GM18907 (cell line): ENCODE data around the gene CAVIN1.
"Not testable (repeated sequence)": the region's sequence is repeated elsewhere in the genome, so short reads cannot be mapped to it uniquely, and the experiment has no call there.

Experiments
- ATAC-seq: cut with Tn5 transposase; IDR thresholded peaks from one replicate; pipeline ENCODE4 v1.9.1; 2021; ENCODE audit warnings: mild to moderate bottlenecking, moderate library complexity; ENCODE audit not compliant: unreplicated experiment

CAVIN1 gene

DNA sequence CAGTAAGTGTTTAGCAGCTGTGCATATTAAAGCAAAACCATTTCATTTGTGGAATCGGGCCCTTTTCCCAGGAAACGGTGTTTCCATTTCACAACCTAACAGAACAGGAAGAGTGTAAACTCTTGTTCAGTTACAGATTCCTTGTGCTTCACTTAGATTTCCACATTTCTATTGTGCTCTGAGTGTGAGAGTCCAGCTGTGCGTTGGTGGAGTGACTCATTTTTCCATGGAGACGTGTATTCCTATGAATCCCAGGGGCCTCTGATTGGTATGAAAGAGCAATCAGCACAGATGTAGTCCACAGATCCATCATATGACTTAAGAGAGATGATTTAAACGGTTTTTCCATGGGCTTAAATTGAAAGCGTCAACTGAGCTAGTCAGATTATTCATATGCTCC, 13.3 kb upstream of the CAVIN1 start:
- no peak for ATAC-seq

DNA sequence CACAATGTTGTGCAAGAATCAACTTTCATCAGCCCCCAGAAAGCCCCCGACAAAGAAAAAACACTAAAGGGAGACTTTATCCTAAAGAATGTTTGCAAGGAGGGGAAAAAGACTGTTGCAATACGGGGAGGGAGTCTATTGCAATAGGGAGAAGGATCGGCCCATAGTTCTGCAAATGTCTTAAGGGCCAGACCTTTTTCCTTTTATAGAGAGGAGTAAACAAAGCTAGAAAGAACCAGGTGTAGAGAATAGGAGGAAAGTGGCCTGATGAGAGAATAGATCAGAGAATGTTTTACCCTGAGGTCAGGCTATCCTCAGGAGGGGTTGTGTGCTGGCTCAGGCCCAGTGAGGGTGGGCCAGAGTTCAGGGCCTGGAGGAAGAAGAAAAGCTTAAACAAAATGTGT, 8.7 kb upstream of the CAVIN1 start:
- ATAC-seq, result no peak

DNA sequence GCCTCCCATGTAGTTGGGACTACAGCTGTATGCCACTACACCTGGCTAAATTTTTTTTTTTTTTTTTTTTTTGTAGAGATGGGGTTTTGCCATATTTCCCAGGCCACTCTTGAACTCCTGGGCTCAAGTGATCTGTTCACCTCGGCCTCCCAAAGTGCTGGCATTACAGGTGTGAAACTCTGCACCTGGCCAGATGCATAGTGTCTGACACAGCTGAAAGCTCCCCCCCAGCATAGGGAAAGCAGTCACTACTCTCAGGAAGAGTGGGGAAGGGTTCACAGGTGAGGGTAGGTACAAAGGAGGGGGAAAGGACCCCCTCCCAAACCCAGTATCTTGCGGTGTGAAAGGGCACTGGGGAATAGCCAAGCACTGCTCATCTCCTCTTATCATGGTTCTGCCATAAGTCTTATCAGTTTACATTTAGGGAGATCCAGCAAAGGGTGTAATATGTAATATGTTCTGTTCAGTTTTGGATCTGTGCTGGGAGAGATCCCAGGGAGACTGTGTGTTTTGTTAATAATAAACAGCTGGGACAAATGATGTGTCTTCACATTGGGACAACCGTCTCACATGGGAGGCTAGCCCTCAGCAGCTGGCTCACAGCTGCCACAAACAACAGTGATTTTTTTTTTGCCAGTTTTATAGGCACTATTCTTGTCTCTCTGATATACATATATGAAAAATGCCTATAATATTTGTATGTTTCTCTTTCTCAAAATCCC, 6.8 kb upstream of the CAVIN1 start:
- ATAC-seq, result no peak

DNA sequence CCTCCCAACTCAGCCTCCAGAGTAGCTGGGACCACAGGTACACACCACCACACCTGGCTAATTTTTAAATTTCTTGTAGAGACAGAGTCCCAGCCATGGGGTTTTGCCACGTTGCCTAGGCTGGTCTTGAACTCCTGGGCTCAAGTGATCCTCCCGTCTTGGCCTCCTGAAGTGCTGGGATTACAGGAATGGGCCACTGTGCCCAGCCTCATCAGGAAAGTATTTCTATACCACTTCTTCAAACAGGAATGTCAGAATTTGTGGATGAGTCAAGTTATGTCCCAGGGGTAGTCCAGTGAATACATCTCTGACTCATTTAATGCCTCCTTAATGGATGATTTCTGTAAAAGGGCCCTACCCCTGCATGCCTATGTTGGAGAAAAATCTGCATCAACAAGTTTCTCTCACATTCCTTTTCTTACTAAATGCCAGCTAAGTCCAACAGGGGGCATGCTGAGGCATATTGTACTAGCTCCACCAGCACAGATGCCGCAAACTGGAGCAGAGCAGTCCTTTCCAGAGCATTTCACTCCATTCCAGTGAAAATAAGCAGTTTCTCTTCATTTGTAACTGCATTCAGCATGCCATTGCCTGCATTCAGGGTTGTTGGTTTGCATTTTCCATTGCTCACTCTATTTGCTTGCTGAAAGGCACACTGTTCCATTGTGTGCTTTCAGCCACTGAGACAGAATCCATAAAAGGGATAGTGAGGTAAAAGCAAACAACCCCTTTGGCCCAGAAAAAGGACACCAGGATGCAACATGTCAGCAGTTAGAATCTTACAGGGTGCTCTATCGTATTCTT, 5.3 kb upstream of the CAVIN1 start:
- ATAC-seq, result no peak

DNA sequence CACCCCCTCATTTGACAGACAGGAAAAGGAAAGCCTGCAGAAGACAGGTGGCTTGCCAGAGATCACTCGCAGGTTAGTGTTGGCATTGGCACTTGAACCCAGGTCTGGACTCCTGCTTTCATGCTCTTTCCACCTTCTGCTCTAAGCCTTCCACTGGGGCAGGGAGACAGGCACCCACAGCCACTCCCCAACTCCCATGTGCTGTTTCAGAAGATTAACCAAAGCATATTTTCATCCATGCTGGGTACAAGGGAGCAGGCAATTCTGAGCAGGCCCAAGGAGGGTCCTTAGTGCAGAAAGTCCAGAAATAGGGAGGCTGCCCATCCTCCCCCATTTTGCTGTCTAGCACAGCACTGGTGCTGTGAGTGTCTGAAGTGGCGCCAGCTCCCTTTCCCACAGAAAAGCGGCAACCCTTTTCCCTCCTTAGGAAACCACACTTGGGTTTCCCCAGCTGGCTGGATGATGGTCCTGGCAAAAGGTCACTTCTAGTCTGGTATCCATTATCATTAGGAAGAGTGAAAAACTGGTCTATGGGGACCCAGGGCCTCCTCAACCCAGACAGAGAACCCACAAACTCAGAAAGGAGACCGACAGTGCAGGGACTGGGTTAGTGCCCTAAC, 2.0 kb upstream of the CAVIN1 start:
- no peak for ATAC-seq

DNA sequence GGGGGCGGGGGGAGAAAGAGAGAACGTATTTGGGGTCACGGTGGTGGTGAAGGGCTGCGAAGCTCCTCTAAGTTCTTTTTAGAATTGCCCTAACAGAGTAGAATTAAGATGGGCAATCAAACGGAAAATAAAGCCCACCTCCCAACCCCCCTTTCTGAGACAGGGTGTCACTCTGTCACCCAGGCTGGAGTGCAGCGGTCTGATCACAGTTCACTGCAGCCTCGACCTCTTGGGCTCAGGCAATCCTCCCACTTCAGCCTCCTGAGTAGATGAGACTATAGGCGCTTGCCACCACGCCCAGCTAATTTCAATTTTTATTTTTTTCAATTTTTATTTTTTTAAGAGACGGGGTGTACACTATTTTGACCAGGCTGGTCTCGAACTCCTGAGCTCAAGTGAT, 710 bp upstream of the CAVIN1 start:
- ATAC-seq, result no peak

DNA sequence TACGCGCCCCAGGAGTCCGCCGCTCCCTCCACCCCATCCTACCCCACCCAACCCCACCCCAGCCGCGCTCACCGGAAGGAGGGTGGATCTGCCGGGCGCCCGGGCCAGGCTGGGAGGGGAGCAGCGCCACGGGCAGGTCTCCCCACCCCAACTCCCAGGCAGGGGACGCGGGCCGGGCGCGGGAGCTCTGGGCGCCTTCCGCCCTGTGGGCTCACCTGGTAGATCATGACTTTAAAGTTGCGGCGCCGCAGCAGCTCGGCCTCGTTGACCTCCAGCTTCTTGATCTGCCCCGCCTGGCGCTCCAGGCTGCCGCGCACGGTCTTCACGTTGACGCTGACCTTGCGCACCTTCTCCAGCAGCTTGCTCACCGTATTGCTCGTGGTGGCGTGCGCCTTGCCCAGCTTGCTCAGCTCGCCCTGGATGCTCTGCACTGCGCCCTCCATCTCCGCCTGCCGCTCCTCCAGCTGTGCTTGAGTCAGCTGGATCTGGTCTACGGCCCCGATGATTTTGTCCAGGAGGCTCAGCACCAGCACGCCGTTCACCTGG, 571 bp downstream of the CAVIN1 start:
- ATAC-seq, result no peak

DNA sequence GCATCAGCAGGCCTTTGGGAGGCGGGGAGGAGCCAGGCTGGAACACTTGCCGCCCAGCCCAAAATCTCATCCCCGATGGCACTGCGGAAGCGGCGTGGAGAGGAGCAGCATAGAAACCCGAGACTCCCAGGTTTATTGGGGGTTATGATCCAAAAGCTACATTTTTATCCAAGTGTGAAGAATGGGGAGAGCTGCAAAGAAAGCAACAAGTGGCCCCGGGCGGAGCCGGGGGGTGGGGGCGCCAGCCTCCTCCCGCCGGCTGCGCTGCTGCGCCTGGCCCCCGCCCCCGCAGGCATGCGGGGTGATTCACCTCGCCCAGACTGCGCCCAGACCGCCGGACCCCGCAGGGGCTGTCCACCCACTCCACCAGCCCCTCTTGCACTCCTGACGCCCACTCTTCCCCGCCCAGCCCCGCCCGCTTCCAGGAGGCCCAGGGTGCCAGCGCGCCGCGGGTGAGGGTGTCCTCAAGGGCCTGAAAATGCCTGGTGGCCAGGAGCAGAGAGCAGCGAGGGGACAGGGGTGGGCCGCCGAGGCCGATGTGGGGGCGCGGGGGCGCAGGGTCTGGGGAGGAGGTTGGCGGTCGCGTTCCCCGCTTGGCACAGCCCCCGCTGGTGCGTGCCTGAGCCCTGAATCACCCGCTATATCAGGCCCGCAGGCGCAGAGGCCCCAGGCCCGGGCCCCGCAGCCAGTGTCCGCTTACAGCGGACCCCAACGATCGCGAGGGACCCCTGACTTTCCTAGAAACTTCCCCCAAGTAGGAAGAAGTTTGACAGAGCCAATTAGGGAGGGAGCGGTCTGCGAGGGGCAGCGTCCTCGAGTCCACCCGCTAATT, 1.3 kb downstream of the CAVIN1 start:
- no peak for ATAC-seq

DNA sequence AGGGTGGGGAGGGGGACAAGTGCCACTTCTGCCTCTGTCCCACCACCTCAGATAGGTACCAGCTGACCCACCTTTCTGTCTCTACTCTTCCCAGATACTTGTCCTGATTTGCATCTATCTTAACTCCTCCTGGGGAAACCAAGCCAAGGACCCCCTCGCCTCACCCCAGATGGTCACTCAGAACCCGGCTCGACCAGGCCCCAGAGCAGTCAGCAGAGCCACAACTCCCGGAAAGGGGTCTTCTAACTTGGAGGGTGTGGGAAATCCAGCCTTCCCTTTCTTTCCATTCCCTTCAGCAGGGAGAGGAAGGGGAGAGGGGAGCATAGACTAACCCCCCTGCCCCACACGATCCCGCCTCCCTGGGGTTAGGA, 1.9 kb downstream of the CAVIN1 start:
- no peak for ATAC-seq

DNA sequence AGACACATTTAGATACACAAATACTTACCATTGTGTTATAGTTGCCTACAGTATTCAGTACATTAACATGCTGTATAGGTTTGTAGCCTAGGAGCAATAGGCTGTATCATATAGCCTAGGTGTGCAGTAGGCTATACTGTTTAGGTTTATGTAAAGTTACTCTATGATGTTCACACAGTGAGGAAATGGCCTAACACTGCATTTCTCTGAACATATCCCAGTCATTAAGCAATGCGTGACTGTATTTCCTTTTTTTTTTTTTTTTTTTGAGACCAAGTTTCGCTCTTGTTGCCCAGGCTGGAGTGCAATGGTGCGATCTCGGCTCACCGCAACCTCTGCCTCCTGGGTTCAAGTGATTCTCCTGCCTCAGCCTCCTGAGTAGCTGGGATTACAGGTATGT, 5.1 kb downstream of the CAVIN1 start:
- ATAC-seq, result not testable (repeated sequence)

DNA sequence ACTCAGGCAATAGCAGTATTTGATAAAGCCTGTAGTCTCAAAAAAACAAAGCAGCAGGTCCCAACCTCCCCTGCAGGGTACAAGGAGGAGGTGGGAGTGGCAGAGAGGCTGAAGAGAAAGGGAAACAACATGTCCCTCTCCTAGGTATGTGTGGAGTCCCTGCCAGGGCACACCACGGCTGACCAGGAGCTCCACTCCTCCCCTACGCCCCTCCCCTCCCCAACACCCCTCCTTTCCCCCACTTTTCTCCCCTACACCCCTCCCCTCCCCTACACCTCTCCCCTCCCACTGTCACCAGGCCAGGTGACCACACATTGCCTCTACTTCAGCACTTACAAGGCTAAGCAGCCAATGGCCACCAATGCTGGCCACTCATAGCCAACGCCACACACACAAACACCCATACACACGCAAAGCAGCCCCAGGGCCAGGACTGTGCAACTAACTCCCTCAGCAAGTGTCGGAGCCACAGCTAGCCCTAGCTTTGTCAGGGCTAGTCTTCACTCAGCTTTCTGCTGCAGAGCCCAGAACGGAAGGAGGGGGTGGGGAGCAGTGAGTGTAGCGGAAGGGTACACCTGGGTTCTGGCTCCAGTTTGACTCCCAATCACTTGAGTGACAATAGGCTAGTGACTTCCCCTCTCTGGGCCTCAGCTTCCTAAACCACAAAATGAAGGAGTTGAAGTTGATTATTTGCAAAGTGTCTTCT, 8.2 kb downstream of the CAVIN1 start:
- no peak for ATAC-seq

DNA sequence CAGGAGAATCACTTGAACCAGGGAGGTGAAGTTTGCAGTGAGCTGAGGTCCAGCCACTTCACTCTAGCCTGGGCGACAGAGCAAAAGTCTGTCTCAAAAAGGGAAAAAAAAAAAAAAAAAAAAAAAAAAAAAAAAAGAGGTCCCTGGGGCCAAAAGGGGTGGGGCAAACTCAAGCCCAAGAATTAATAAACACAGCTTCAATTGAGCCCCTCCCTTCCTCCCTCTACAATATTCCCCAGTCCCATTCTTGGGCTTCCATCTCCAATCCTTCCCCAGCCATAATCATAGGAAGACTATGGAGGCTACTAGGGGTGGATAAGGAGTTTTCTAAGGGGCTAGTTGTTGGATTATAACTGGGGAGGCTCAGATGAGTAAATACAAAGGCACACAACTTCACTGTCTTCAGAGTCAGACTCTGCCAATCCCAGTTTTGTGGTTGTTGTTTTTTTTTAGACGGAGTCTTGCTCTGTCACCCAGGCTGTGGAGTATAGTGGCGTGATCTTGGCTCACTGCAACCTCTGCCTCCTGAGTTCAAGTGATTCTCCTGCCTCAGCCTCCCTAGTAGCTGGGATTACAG, 9.5 kb downstream of the CAVIN1 start:
- no peak for ATAC-seq

DNA sequence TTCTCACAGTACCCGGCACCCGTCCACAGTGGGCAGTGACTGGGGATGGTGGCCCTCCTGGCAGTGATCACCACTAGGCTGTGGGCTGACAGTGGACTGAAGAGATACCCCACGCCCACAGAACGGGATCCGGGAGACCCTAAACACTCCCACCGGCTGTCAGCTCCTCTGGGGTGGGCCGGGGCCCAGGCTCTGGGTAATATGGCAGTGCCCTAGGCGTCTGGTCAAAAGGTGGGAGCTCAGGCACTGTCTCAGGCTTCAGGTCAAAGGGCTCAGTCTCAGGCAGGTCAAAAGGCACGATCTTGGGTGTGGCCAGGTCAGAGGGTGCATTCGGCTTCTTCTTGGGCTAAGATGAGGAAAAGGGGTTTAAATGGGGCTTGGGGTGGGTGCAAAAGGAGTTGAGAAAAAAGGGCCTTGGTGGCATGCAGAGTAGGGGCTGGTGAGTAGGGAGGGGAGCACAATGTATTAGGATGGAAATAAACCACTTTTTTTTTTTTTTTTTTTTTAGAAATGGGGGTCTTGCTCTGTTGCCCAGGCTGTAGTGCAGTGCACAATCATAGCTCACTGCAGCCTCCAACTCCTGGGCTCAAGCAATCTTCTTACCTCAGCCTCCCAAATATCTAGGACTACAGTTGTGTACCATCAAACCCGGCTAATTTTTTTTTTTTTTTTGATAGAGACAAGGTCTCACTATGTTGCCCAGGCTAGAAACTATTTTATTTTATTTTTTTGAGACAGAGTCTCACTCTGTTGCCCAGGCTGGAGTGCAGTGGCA, 11.0 kb downstream of the CAVIN1 start:
- ATAC-seq, result no peak

DNA sequence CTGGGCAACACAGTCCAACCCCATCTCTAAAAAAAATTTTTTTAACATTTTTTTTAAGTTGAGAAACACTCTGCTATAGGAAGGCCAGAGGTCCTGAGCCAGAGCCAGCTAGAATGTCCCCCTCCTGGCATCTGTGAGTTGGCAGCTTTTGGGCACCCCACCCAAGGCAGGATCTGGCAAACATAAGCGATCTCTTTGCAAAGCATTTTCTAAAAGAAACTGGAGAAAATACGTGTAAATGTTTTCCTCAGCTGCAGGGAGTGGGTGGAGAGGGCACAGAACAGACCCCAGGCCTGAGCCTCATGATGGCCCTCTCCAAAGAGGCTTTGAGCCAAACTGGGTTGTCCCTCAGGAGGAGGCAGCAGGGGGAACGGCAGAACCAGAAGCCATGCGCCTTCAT, 11.7 kb downstream of the CAVIN1 start:
- ATAC-seq, result no peak

DNA sequence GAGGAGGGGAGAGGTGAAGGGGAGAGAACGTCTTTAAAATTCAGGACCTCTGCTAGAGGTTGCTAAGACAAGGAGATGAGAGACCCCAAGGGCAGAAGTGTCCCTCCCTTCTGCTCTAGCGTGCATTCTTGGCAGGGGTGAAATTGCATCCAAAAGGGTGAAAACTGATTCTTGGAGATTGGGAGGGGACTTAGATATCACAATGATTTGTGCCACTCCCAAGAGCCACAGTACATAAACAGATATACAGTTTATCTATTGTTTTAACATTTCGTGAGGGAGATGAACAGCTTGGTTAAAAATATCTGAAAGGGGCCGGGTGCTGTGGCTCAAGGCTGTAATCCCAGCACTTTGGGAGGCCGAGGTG, 12.8 kb downstream of the CAVIN1 start:
- ATAC-seq, result no peak

DNA sequence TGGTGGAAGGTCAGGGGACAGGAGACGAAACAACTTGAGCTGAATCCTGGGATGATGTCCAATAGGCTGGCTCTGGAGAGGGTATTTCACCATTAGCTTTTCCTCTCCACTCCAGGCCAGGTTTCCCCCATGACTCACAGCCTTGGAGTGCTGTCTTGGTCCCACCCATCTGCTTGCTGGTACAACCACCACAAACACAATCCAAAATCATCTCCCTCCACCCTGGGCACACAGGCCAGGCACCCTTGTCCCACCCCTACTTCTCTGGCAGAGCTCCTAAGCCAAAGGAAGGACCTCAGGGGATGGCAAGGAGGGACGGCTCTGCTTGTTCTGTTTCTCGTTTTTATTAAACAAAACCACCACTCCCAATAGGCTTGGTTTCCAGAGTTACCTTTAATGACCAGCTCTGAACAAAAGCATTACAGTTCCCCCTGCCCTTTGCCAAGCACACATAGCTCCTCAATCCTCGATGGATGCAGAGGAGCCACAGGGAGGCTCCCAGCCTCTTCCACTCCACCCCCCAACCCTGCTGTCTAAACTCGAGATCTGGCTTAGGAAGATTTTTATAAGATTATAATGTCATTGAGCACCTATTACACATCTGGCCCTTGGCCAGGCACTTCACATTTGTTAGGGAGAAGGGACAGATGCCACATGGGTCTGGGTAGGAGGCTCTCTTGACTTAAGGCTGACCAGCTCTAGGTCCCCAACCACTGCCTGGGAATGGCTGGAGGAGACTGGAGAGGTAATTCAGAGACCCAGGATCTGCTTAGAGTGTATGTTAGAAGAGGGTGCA, 13.3 kb downstream of the CAVIN1 start:
- ATAC-seq, result no peak

DNA sequence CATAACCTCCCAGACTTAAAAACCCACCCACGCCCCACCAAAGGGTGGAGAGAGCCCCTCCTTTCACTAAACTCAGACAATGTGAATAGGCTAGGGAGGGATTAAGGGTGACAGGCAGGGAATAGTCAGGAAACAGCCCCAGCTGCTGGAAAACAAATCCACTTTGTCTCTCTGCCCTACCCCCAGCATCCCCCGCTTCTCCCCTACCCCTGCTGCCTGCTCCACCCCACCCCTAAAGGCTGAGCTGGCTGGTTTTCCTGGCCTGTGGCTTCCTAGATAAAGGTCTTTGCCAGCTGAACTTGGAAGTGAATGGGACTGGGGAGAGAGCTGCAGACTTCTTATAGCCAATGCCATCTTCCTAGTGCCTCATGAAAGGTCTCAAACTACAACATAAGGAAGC, 15.0 kb downstream of the CAVIN1 start:
- ATAC-seq, result no peak

DNA sequence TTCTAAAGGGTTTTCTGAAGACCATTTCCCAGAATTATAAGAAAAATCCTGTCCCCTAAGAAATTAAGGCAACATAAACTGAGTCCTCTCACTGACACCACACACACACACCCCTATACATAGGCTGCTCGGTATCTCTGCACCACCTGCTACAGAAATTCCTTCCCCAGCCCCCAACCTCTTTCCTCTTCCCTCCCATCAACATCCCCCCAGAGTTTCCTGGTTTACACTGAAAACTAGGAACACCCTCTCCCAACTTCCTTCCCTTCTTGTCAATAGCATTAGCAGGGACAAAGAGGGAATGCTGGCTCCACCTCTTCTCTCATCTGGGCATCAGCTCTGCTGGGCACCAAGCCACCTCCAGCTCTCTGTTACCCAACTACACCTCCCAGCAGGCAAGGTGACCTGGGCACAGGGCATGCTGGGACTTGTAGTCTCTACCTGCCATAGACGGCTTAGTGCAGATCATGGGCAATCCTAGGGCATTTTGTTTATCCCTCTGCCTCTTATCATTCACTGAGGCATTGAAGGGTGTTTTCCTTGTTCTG, 15.7 kb downstream of the CAVIN1 start:
- ATAC-seq, result no peak
